HCT116 (cell line): ENCODE data around the gene LRRTM4. TPM values are rescaled to one million over a fixed set of nuclear protein-coding genes. Genes with fewer than 3 reads are reported as not detected.

Source experiments
- ATAC-seq: fragments of 200-7000 bp; cut with Tn5 transposase; 2 replicates; pipeline ENCODE4 v1.9.1; 2020; ENCODE audit warnings: mild to moderate bottlenecking, moderate library complexity
- BruUV-seq: library from RNA; stranded (reverse); fragments of 400-500 nt; replicated peaks from 2 replicates; lab custom pipeline; 2021; lab: Mats Ljungman, UMichigan
- CTCF ChIA-PET: fragments of 300-600 bp; sonication (Branson Sonifier 250); formaldehyde crosslinking; loops from one replicate; lab custom pipeline; 2021; ENCODE audit warnings: antibody characterized with exemption; lab: Charles Lee
- POLR2A ChIA-PET: fragments of 300-600, 350-600 bp; sonication (Branson Sonifier 250); formaldehyde crosslinking; loops from one replicate; lab custom pipeline; 2021; ENCODE audit warnings: antibody characterized with exemption; lab: Charles Lee
- RAD21 ChIA-PET, 2 experiments: fragments of 300-600 bp; sonication (Branson Sonifier 250); formaldehyde crosslinking; loops; one replicate each; lab custom pipeline; 2023; ENCODE audit warnings: low total read pairs in 2 of 2; ENCODE audit not compliant: uncharacterized antibody in 2 of 2, unreplicated experiment in 2 of 2, low non-redundant PET in 1 of 2; lab: Charles Lee
- DNase-seq: peaks from one replicate; pipeline ENCODE4 v3.0.0-alpha.2; 2010; ENCODE audit warnings: low read depth, low spot score
- H2AFZ ChIP-seq: fragments of 200-600 bp; shearing (Covaris generic), sonication (generic); 2 replicates; pipeline ENCODE4 v1.6.1; 2017; ENCODE audit warnings: low read depth, mixed run types, mixed read lengths, antibody characterized with exemption, low read length; ENCODE audit not compliant: poor library complexity, severe bottlenecking
- H3K27ac ChIP-seq: 2 replicates; pipeline ENCODE4 v1.5.1; 2012; ENCODE audit warnings: low read depth, low read length
- H3K27me3 ChIP-seq: fragments of 200-600 bp; sonication (generic); 2 replicates; pipeline ENCODE4 v1.6.1; 2016; ENCODE audit warnings: mixed run types, low read length, mixed read lengths; ENCODE audit not compliant: insufficient read depth
- H3K36me3 ChIP-seq, 2 experiments: fragments of 200-500 bp in 1 of 2; fragments of 200-600 bp in 1 of 2; sonication (Bioruptor generic) in 1 of 2; sonication (generic) in 1 of 2; 2 replicates each; pipeline versions ENCODE4 v1.5.1 to v1.6.1; 2014 to 2016; ENCODE audit warnings: low read length in 2 of 2, inconsistent platforms in 1 of 2, mixed read lengths in 1 of 2, mixed run types in 1 of 2; ENCODE audit not compliant: insufficient read depth in 2 of 2, control insufficient read depth in 1 of 2
- H3K4me1 ChIP-seq, 2 experiments: fragments of 200-600 bp in 1 of 2; sonication (generic) in 1 of 2; 2 replicates each; pipeline versions ENCODE4 v1.5.1 to v1.6.1; 2012 to 2017; ENCODE audit warnings: low read length in 2 of 2, inconsistent platforms in 1 of 2, mild to moderate bottlenecking in 1 of 2, mixed read lengths in 1 of 2, mixed run types in 1 of 2, moderate library complexity in 1 of 2; ENCODE audit not compliant: insufficient read depth in 2 of 2, control insufficient read depth in 1 of 2
- H3K4me2 ChIP-seq: fragments of 200-600 bp; sonication (generic); 2 replicates; pipeline ENCODE4 v1.6.1; 2017; ENCODE audit warnings: mixed run types, low read length, mixed read lengths
- H3K4me3 ChIP-seq, 2 experiments: fragments of 200-600 bp in 1 of 2; sonication (generic) in 1 of 2; replicated peaks in 1 of 2; 2 replicates each; pipeline ENCODE4 v1.5.1; 2011 to 2016; ENCODE audit warnings: low read length in 2 of 2, control low read depth in 1 of 2, low read depth in 1 of 2, mild to moderate bottlenecking in 1 of 2, mixed read lengths in 1 of 2, mixed run types in 1 of 2
- H3K79me2 ChIP-seq: fragments of 200-600 bp; sonication (generic); 2 replicates; pipeline ENCODE4 v1.6.1; 2017; ENCODE audit warnings: mild to moderate bottlenecking, mixed run types, low read length, moderate library complexity, mixed read lengths; ENCODE audit not compliant: insufficient read depth
- H3K9ac ChIP-seq: fragments of 200-600 bp; sonication (generic); 2 replicates; pipeline ENCODE4 v1.6.1; 2016; ENCODE audit warnings: low read length, mixed read lengths
- H3K9me2 ChIP-seq: fragments of 200-600 bp; sonication (generic), shearing (Covaris generic); 2 replicates; pipeline ENCODE4 v1.6.1; 2017; ENCODE audit warnings: mixed run types, mild to moderate bottlenecking, moderate library complexity; ENCODE audit not compliant: insufficient read depth
- H3K9me3 ChIP-seq, 2 experiments: fragments of 200-500 bp in 1 of 2; fragments of 200-600 bp in 1 of 2; sonication (Bioruptor generic) in 1 of 2; sonication (generic) in 1 of 2; 2 replicates each; pipeline ENCODE4 v1.6.1; 2014 to 2017; ENCODE audit warnings: low read length in 2 of 2, mixed read lengths in 2 of 2, inconsistent platforms in 1 of 2, low read depth in 1 of 2, mild to moderate bottlenecking in 1 of 2, mixed run types in 1 of 2, moderate library complexity in 1 of 2; ENCODE audit not compliant: control insufficient read depth in 1 of 2, insufficient read depth in 1 of 2
- H4K20me1 ChIP-seq: fragments of 200-600 bp; sonication (generic), shearing (Covaris generic); 2 replicates; pipeline ENCODE4 v1.6.1; 2017; ENCODE audit warnings: mixed run types, mild to moderate bottlenecking, moderate library complexity; ENCODE audit not compliant: insufficient read depth
- CEBPB ChIP-seq: IDR thresholded peaks from 2 replicates; pipeline ENCODE4 v1.6.1; 2012; ENCODE audit warnings: low read depth
- ELF1 ChIP-seq: IDR thresholded peaks from 2 replicates; pipeline ENCODE4 v1.6.1; 2012; ENCODE audit warnings: low read depth, borderline replicate concordance
- EZH2phosphoT487 ChIP-seq: fragments of 200-600 bp; IDR thresholded peaks from 2 replicates; pipeline ENCODE4 v1.6.1; 2018; ENCODE audit warnings: antibody characterized with exemption, borderline replicate concordance
- FOSL1 ChIP-seq: IDR thresholded peaks from 2 replicates; pipeline ENCODE4 v1.6.1; 2012; ENCODE audit warnings: low read depth
- JUND ChIP-seq: IDR thresholded peaks from 2 replicates; pipeline ENCODE4 v1.6.1; 2012
- MAX ChIP-seq: IDR thresholded peaks from 2 replicates; pipeline ENCODE4 v1.6.1; 2012
- RAD21 ChIP-seq: IDR thresholded peaks from 2 replicates; pipeline ENCODE4 v1.6.1; 2012; ENCODE audit warnings: low read depth, mild to moderate bottlenecking
- REST ChIP-seq: IDR thresholded peaks from 2 replicates; pipeline ENCODE4 v1.6.1; 2012; ENCODE audit warnings: low read depth
- SP1 ChIP-seq: IDR thresholded peaks from 2 replicates; pipeline ENCODE4 v1.6.1; 2012; ENCODE audit warnings: low read depth
- TCF7L2 ChIP-seq: IDR thresholded peaks from 2 replicates; pipeline ENCODE4 v1.7.0; 2011; ENCODE audit warnings: borderline replicate concordance, inconsistent platforms; ENCODE audit not compliant: insufficient read depth, insufficient read length; ENCODE audit errors: extremely low read depth
- ZBTB33 ChIP-seq: IDR thresholded peaks from 2 replicates; pipeline ENCODE4 v1.6.1; 2011; ENCODE audit warnings: mild to moderate bottlenecking, low read length, moderate library complexity; ENCODE audit not compliant: insufficient replicate concordance; ENCODE audit errors: extremely low read depth
- ZFX ChIP-seq: fragments of 450-650 bp; IDR thresholded peaks from 2 replicates; pipeline ENCODE4 v1.6.1; 2017
- intact Hi-C: fragments of 100-400 bp; cut with micrococcal nuclease; formaldehyde crosslinking; loops from 2 replicates; pipeline ENCODE4 v1.10.0; 2022
- total RNA-seq: library from RNA; stranded (reverse); gene quantifications from one replicate; pipeline ENCODE4 v1.2.1, GENCODE V29; 2021; ENCODE audit not compliant: unreplicated experiment

LRRTM4 gene
- total RNA-seq, 1 experiment from 2014 or later = 0.25 TPM

DNA sequence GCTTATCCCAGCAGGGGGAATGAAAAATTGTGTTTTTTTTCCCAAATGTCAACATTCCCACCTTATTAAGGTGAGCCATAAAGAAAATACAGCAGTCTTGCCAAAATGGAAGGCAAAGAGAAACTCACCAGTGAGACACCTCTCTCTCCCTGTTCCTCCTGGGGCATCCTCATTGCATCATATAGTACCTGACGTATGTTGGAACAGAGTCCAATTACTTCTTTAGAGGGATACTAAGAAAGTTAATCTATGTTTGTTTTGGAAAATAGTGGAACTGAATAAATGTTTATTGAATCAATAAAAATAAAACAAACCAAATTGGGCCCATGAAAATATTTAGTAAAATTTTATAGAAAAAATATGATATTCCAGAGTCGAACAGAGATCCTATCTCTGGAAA is 700.4 kb downstream of the LRRTM4 start:
- H3K27me3 ChIP-seq = no peaks in the 10 kb centered on the region
- H3K36me3 ChIP-seq = no peaks in the 10 kb centered on the region
- ChIA-PET POLR2A (no interaction called here), CTCF (no interaction called here), RAD21 (no interaction called here)
- ATAC-seq (no peak), DNase-seq (no peak)
- intact Hi-C loops = no loop called here
- no peaks in the 10 kb centered on the region for H3K79me2 ChIP-seq
- H2AFZ ChIP-seq = no peak overlapping the region
- no peaks in the 10 kb centered on the region for H3K4me1 ChIP-seq
- peaks cover 9 to 18% of the 10 kb centered on the region in 2 experiments; a peak in 2 of 4 replicates for H3K9me3 ChIP-seq
- TF ChIP-seq ZFX (no peak), ELF1 (no peak), CEBPB (no peak), SP1 (no peak), FOSL1 (no peak), REST (no peak), JUND (no peak), EZH2phosphoT487 (no peak)
- no peaks in the 10 kb centered on the region for H3K9me2 ChIP-seq
- H3K4me2 ChIP-seq = no peak overlapping the region
- H3K4me3 ChIP-seq = no peak overlapping the region
- BruUV-seq = no TSS peak
- H3K9ac ChIP-seq = no peak overlapping the region
- no peaks in the 10 kb centered on the region for H4K20me1 ChIP-seq
- no peak overlapping the region for H3K27ac ChIP-seq

GRCh38 chr2:76813084-76813483 is 709.1 kb downstream of the LRRTM4 start:
- Histone ChIP-seq H4K20me1 (no peaks in the 10 kb centered on the region), H3K9me3 (peaks cover 4 to 27% of the 10 kb centered on the region in 2 experiments; a peak in 3 of 4 replicates), H3K4me3 (no peak overlapping the region), H3K27me3 (no peaks in the 10 kb centered on the region), H3K4me1 (no peaks in the 10 kb centered on the region), H3K27ac (no peak overlapping the region), H3K79me2 (no peaks in the 10 kb centered on the region), H2AFZ (no peak overlapping the region), H3K4me2 (no peak overlapping the region), H3K36me3 (no peaks in the 10 kb centered on the region), H3K9me2 (no peaks in the 10 kb centered on the region), H3K9ac (no peak overlapping the region)
- ATAC-seq (no peak), DNase-seq (no peak)
- BruUV-seq = no TSS peak
- intact Hi-C loops = no loop called here
- ChIA-PET CTCF (no interaction called here), POLR2A (no interaction called here), RAD21 (no interaction called here)
- TF ChIP-seq SP1 (no peak), TCF7L2 (no peak), EZH2phosphoT487 (no peak), MAX (no peak), ZBTB33 (no peak), FOSL1 (no peak), RAD21 (no peak)
